ENCODE results near the gene DYNC1I1.

Gene DYNC1I1

DNA sequence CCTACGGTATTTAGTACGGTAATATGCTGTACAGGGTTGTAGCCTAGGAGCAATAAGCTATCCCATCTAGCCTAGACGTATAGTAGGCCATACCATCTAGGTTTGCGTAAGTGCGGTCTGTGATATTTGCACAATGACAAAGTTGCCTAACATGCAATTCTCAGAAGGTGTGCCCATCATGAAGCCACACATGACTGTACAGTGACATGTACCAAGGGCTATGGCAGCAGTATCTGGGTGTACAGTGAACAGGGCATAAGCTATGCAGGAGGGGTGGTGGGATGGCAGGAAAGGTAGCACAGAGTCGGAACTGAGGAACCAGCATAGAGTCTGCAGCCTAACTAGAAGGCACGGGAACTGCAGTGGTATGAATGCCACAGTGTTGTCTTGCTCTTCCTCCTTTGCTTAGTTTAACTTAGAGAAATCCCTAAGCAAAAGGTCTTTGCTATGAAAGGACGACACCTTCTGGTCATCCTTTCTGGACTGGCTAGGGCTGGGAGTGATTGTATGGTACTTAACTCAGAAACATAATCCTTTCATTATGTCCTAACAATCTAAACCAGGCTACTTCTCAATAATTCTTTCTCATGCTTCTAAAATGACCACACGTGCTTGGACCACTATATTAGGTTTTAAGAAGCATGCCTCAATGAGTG lies 93.5 kb downstream of the DYNC1I1 start:
- DNase-seq = no peak

DNA sequence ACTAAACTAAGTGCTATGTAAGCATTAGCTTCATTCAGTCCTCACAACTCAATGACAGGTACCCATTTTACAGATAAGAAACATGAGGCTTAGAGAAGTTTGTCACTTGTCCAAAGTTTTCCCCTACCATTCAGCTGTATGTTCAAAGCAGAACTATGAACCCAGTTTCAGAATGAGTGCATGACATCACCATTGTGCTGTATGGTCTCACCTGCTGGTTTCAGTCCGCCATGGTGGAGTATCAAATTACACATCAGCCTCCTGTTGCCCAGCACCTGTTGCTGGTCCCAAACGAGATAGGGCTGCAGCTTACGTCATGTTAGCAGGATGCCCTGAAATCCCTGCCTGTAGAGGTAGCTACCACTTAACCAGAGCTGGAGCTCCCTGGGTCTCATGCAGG lies 95.0 kb downstream of the DYNC1I1 start:
- DNase-seq = no peak

DNA sequence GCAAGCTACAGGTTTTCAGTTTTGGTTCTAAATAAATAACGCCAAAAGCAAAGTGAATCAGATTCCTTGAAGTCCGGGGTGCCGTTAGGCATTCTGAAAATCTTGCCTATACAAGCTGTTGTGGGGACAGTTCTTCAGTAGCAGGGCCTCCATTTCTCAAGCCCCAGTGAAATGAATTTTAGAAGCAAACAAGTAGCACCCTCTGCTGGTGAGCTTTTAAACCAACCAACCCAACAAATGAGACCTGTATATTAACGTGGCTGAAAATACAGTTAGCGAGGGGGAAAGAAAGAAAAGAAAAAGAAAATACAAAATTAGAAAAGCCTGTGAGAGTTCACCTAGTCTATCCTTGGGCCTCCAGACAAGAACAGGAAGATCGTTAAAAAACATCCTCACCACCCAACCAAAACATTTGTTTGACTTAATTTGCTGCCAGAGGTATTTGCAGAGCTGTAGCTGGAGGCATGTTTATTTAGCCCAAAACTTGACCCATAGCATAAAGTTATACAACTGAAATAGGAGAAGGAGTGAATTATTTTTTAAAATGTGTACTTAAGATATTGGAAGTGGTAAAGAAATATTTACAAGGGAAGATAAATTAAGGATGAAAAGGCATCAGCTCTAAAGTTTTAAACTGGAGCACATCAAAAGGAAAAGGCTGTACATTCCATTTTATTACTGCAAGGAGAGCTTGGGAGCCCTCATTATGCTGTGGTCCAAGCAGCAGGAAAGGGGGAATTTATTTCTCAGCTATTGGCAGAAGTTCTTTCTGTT lies 98.9 kb downstream of the DYNC1I1 start:
- peak; percentile 47 to 65 for DNase-seq

DNA sequence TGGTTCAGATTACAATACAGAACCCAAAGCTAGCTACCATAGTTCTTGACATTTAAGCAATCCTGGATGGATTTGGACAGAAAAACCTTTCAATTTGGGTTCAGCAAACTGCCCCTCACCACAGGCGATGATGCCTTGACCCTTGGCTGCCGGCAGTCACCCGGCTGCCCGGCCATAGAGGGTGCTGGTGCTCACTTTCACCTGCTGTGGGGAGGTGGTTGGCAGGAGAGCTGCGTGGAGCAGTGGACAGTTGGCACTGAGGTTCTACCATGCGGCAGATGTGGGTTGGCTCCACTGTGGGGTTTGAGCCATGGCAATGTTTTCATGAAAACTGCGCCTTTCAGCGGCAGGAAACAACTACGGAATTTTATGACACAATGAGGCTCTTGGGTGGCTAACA lies 99.5 kb downstream of the DYNC1I1 start:
- no peak for DNase-seq

DNA sequence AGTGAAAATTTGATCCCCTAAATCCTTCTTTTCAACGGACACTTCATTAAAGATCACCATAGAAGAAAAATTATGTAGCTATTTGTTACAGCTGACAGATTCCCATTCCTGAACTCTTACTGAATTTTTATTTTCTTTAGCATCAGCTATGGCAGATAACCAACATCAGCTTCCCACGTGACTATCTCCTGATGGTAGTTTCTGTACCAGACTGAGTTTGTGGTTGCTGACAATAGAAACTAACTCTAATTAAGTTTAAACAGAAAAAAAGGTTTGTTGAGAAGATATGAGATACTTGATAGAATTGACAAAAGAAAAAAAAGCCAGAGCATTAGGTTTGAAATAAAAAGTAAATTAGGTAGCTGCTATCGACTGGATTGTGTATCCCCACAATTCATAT lies 101.8 kb downstream of the DYNC1I1 start:
- no peak for DNase-seq

DNA sequence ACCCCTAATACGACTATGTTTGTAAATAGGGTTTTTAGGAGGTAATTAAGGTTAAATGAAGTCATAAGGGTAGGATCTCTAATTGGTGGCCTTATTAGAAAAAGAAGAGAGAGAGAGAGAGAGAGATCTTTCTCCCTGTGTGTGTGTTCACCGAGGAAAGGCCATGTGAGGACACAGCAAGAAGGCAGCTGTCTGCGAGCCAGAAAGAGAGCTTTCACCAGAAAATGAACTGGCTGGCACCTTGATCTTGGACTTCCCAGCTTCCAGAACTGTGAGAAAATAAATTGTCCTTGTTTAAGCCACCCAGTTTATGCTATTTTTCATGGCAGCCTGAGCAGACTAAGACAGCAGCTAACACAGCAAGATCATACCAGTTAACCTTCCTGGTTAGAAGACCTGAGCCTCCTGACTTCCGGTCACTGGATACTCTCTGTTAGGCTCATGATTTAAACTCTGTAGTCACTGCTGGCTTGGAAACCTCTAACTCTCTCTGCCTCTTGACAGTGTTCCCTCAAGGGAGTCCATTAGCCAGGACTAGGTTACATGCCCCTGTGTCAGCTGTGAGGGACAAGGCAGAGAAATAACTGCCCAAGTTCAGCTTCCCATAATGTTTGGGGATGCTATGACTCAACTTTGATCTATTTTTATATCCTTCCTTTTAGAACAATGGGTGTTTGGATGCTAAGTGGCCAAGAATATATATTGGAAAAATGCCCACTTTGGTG lies 102.3 kb downstream of the DYNC1I1 start:
- DNase-seq = no peak

DNA sequence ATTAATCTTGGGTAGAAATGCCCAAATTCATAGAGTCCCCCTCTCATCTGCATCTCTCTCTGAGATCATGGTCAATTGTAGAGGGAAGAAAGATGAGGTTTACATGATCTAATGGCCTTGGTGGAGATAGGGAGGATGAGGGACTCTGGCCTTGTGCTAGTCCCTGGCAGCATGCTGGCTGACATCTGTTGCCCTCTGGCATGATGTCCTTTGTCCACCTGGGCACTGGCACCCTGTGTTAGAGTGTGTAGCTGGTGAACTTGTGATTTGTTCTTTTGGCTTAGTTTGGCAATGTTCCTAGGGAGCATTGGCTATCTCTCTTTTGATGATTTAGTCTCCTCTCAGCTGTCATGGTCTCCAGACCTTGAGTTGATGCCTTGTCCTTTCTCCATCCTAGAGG lies 103.2 kb downstream of the DYNC1I1 start:
- no peak for DNase-seq

DNA sequence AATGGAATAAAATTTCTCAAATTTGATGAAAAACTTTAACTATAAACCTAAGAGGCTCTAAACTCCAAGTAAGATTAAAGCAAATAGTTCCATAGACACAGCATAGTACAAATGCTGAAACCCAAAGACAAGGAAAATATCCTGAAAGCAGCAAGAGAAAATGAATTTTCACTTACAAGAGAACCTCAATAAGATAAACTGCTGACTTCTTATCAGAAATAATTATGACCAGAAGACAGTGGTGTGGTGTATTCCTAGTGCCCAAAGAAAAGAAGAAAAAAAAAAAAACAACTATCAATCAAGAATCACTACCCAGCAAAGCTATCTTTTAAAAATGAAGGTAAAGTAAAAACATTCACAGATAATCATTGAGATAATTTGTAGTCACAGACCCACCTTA lies 106.3 kb downstream of the DYNC1I1 start:
- no peak for DNase-seq

DNA sequence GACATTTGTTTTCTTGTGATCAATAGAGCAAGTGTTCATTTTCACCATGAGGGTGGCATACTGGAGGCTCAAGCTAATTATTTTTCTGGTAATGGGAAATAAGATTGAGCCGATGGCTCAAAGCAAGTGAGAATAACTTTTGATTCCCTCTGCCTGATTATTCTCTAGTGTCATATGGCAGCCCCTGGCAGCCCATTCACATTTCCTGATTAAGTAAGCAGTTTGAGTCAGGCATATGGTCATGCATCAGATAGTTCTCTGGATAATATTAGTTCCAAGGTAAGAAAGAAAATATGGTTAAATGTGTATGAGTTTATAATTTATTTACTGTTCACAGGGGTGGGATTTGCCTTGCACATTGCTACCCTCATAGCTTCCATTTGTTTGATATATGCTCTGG lies 109.2 kb downstream of the DYNC1I1 start:
- DNase-seq = no peak

DNA sequence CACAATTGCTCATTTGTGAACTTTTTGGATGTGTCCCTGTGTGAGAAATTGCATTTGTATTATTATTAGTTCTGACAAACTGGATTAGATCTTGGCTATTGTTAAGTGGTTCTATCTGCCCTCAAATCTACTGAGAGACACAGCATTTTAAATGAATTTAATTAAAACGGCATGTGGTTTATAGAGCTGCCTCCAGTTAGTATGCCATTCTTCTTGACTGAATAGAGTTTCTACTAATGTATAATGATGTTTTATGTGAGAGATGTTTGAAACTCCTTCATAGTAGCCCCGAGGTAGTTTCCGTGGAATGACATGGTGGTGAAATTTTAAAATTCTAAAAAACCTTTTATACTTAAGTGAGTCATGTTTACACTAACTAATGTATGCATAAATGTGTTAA lies 110.9 kb downstream of the DYNC1I1 start:
- no peak for DNase-seq

DNA sequence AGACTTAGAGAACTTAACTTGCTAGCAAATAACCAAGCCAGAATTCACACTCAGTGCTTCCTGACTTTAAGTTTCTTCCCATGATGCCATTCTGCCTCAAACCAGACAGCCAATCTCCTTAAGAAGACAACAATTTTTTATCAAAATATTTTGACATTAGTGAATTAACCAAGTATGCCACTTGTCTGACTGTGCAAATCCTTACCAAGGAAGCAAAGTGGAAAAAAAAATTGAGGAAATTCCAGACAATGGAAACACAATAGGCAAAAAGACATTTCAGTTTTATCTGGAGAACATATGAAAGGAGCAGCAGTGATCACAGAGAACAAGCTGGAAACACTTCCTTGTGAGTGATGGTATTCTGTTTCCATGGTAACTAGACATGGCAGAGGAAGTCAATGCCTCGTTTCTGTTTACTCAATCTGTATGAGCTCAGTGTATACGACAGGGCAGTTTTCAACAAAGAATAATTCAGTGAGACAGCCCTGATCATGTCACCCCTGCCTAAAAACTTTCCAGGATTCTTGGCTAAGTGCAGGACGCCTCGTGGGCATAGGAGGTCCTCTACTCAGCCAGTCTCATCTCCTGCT lies 114.2 kb downstream of the DYNC1I1 start:
- DNase-seq = no peak

DNA sequence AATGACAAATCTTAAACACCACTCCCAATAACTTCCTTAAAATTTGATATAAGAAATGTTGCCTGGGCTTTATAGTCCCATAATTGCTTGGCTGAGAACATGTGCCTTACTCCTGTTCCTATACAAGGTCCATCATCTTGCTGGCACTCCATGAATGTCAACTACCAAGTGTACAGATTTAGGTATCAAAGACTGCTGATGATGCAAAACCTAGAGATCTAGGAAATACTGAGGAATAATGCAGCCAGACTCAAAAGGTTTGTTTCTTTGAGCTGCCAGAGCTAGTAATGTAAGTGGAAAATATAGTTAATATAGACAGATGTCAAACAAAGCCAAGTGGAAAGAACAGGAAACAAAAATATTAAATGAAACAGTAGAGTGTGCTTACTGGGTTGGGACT lies 121.1 kb downstream of the DYNC1I1 start:
- no peak for DNase-seq

DNA sequence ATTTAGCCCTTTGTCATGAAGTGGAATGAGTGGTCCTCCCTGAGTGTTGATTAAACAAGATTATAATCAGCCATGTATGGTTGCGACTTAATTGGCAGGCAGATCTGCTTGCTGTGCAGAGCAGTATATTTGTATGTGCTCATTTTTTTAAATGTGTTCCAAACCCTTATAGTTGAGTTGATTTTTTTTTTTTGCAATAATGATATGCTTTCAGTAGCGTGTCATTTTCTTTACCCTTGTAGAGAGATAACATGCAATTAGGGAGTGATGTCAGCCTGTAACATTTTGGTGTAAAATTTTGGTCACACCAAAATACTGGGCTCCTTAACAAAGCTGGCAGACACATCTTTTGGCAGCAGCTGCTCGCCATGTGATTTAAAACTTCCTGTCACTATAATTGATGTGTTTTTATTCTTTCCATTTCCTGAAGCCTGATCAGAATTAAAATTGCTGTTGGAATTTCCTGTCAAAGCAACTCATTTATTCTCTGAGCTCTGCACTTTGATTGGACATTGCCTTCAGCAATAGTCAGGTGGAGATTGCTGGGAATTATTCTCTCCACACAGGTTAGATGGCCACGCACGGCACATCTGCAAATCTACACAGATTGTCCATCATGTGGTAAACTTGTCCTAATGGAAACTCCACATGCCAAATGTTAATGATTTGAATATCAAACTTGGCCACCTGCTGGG lies 125.3 kb downstream of the DYNC1I1 start:
- DNase-seq = no peak

DNA sequence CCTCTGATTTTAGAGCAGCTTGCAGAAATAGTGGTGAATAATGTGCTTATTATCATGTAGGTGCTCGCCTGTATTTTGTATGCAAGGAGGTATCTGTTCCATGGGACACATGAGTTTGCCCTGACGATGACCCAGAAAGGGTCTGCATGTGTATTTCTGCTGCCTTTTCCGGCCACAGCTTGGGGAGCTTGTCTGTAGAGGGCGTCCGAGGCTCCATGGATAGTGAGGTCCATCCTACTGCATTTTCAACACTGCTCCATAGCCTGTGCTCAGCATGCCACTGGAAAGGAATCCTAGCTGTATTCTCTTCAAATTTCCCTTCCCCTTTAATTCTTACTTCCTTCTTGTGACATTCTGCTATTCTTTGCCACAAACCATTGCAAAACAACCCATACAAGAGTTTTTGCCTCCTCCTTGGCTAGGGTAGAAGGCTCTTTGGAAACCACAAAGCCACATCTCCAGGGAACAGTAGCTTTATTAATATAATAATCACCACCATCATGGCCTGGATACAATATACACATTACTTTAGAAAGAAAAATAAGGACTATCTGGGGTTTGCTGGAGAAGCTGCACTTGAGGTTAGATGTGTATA lies 127.7 kb downstream of the DYNC1I1 start:
- DNase-seq = peak in 1 of 2 experiments; percentile 14

DNA sequence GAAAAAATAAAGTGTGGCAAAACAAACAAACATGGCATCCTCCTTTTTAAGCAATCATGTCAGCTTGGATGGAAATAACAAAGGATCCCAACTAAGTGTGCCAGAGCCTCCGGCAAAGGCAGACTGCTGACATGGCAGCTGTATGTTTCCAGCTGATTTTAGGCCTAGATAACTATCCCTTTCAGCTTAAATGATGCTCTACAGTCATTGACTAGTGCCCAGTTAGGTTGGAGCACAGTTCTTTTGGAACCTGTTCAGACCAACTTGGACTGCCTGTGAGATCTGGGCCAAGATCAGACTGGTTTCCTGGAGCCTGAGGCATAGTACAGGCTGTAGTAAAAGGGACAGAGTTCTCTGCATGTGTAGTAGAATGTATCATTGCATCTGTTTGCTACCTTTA lies 128.7 kb downstream of the DYNC1I1 start:
- no peak for DNase-seq

DNA sequence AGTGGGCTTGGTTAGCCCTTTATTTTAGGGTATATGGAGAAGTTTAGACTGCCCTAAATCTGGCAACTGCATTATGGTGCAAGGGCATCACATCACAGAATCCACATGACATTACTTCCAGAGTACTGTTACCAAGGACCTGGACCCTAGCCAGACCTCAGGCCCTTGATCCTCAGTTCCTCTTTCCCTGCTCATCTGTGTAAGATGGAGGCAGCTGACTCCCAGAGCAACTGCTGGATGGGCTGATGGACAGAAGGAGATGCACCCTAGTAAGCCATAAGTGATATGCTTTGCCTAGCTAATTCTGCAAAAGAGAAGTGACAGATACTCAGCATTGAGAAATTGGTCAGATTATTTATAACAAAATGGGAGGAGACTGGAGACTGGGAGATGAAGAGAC lies 131.7 kb downstream of the DYNC1I1 start:
- DNase-seq = no peak

DNA sequence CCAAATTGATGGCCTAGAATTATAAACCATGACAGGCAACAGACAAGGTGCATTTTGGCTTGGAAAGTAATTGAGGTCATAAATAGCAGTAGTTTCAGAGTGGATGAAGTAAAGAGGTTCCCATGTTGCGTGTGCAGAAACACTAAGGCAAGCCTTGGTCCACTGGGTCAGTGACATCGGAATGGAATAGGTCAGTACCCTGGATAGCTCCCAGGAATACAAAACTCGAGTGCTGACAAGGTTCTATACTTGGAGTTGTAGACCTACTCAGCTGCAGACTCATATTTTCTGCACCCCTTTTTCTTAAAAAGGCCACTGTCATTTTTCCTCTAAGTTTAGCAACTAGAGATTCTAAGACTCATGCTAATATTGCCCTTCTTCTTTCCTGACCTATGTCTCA lies 132.8 kb downstream of the DYNC1I1 start:
- DNase-seq = no peak

DNA sequence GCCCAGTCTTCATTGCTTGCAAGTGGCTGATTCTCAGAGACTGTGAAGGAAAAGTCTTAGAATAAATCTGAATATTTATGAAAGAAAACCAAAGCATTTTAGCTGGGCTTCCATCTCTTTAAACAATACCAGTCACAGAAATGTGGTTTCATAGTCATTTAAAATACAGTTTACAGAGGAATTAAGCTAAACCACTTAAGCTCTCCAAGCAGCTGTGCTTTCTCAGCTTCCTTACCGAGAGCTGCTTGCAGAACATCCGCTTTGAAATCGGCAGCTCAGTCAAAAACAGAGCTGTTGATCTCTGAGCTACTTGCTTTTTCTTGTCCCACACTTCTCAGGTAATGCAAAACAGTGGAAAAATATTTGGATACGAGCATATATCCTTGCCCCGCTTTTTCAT lies 134.5 kb downstream of the DYNC1I1 start:
- no peak for DNase-seq

DNA sequence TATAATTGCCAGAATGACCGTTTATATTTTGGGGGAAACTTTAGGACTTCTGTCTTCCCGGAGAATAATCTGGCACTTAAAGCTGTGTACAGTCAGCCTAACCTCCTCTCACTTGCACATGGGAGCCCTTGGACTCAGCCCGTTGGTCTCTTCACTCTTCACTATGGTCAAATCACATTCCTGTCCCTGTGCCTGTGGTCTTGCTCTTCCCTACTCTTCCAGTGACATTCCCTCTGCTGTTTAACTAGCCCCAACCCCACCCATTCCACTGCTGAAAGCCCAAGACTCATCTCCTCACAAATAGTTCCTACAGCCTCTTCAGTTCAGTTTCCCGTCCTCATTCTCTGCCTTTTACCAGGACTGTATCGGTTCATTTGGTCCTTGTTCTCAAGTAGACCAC lies 135.0 kb downstream of the DYNC1I1 start:
- no peak for DNase-seq

DNA sequence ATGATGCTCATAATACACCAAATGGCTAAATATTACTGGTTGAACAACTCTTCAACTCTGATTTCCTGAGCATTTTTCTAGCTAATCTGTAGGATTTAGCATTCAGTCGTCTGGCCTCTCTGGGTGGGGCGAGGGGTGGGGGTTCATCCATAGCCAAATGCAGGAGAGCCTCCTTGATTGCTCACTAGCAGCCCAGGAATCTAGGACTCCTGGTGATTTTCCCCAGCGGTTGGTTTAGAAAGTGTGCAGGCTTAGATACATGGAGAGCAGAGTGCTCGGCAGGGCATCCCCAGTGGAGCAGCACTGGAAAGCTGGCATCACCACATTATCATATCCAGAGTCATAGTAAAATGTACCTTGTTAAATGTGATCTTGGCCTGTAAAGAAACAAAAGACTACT lies 136.1 kb downstream of the DYNC1I1 start:
- no peak for DNase-seq

DNA sequence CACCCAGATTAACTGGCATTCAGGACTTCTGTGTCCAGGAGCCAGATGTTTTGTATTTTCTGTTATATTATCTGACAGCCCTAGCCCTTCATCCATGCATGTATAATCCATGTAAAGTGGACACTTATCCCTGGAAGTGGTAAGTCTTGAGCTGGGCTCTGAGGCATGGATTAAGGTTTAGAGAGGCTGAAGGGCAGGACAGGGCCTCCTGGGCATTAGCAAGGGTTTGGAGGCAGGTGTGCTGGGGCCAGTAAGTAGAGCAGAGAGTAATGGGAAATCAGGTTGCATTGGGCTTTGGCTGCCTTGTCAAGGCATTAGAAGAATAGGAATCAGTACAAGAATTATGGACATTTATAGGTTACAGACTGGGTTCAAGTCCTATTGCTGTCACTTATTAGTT lies 138.0 kb downstream of the DYNC1I1 start:
- DNase-seq = no peak

DNA sequence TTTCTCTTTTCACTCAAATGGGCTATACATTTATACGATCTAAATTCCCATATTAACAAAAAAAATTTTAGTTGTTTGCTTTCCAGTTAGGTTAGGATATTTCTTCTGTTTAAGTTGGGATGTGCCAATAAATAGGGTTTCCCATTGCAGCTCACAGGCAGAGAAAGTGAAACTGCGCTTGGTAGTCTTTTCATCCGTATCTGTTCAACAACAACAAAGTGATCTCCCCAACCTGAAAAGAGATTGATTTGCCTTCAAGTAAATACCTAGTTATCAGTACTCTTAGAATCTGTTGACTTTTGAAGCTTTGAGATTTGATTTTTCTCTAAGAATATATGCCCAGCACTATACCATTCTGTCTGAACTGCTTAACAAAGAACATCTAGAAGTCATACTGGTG lies 143.4 kb downstream of the DYNC1I1 start:
- no peak for DNase-seq

All from Kasumi-1 (cell line).